Erythroblast (primary cell): ENCODE measurements around the gene ABLIM2.

Source experiments
- GATA1 ChIP-seq: IDR thresholded peaks from 2 replicates; pipeline ENCODE4 v1.6.1; 2011; ENCODE audit warnings: low read depth, mild to moderate bottlenecking, control low read depth, low read length, moderate library complexity
- POLR2A ChIP-seq: IDR thresholded peaks from 2 replicates; pipeline ENCODE4 v1.6.1; 2011; ENCODE audit warnings: mild to moderate bottlenecking, low read length

GRCh38 chr4:7922466-7922865 lies 236.1 kb downstream of the ABLIM2 start:
- no peak for TF ChIP-seq POLR2A
- TF ChIP-seq GATA1: no peak
